ENCODE results near the gene ZFAND3.
A peak's percentile ranks its signal among the peaks of the same experiment; 100 is the strongest.

Gene ZFAND3

GRCh38 chr6:37804586-37804985 is 14.9 kb upstream of the ZFAND3 start:
- Histone ChIP-seq H3K36me3 (ENCODE audit: control insufficient read depth, insufficient read depth, low read length) (no peaks in the 10 kb centered on the region), H3K4me1 (ENCODE audit: control insufficient read depth, insufficient read depth, low read length) (no peaks in the 10 kb centered on the region), H3K27me3 (ENCODE audit: control insufficient read depth, insufficient read depth, low read length) (peaks cover 2% of the 10 kb centered on the region), H3K9ac (ENCODE audit: low read length) (no peak overlapping the region), H3K4me3 (ENCODE audit: low read length) (no peak overlapping the region), H3K27ac (ENCODE audit: low read depth, low read length) (no peak overlapping the region)

GRCh38 chr6:37806213-37806612 is 13.3 kb upstream of the ZFAND3 start:
- Histone ChIP-seq H3K9ac (ENCODE audit: low read length) (no peak overlapping the region), H3K36me3 (ENCODE audit: control insufficient read depth, insufficient read depth, low read length) (no peaks in the 10 kb centered on the region), H3K27ac (ENCODE audit: low read depth, low read length) (no peak overlapping the region), H3K4me1 (ENCODE audit: control insufficient read depth, insufficient read depth, low read length) (no peaks in the 10 kb centered on the region), H3K27me3 (ENCODE audit: control insufficient read depth, insufficient read depth, low read length) (no peaks in the 10 kb centered on the region), H3K4me3 (ENCODE audit: low read length) (no peak overlapping the region)

- no peak overlapping the region for H3K4me3 ChIP-seq (ENCODE audit: low read length)
Measured at GRCh38 chr6:37807656-37808055, 11.9 kb upstream of the ZFAND3 start.

GRCh38 chr6:37809197-37809543 is 10.4 kb upstream of the ZFAND3 start:
- no peaks in the 10 kb centered on the region for H3K36me3 ChIP-seq (ENCODE audit: control insufficient read depth, insufficient read depth, low read length)
- H3K4me1 ChIP-seq (ENCODE audit: control insufficient read depth, insufficient read depth, low read length): no peaks in the 10 kb centered on the region
- H3K27me3 ChIP-seq (ENCODE audit: control insufficient read depth, insufficient read depth, low read length): no peaks in the 10 kb centered on the region
- no peak overlapping the region for H3K4me3 ChIP-seq (ENCODE audit: low read length)
- no peak overlapping the region for H3K27ac ChIP-seq (ENCODE audit: low read depth, low read length)
- H3K9ac ChIP-seq (ENCODE audit: low read length): no peak overlapping the region

More at GRCh38 chr6:37807656-37808055, 11.9 kb upstream of the ZFAND3 start:
- no peaks in the 10 kb centered on the region for H3K36me3 ChIP-seq (ENCODE audit: control insufficient read depth, insufficient read depth, low read length)
- no peak overlapping the region for H3K27ac ChIP-seq (ENCODE audit: low read depth, low read length)
- H3K27me3 ChIP-seq (ENCODE audit: control insufficient read depth, insufficient read depth, low read length): no peaks in the 10 kb centered on the region
- H3K9ac ChIP-seq (ENCODE audit: low read length): no peak overlapping the region
- H3K4me1 ChIP-seq (ENCODE audit: control insufficient read depth, insufficient read depth, low read length): no peaks in the 10 kb centered on the region

- H3K36me3 ChIP-seq (ENCODE audit: control insufficient read depth, insufficient read depth, low read length): no peaks in the 10 kb centered on the region
- no peak overlapping the region for H3K9ac ChIP-seq (ENCODE audit: low read length)
- H3K4me1 ChIP-seq (ENCODE audit: control insufficient read depth, insufficient read depth, low read length): no peaks in the 10 kb centered on the region
- H3K27me3 ChIP-seq (ENCODE audit: control insufficient read depth, insufficient read depth, low read length): no peaks in the 10 kb centered on the region
- no peak overlapping the region for H3K27ac ChIP-seq (ENCODE audit: low read depth, low read length)
- no peak overlapping the region for H3K4me3 ChIP-seq (ENCODE audit: low read length)
Measured at GRCh38 chr6:37812841-37813240, 6.7 kb upstream of the ZFAND3 start.

GRCh38 chr6:37814374-37814773 is 5.2 kb upstream of the ZFAND3 start:
- no peak overlapping the region for H3K4me3 ChIP-seq (ENCODE audit: low read length)
- H3K9ac ChIP-seq (ENCODE audit: low read length): no peak overlapping the region
- no peaks in the 10 kb centered on the region for H3K36me3 ChIP-seq (ENCODE audit: control insufficient read depth, insufficient read depth, low read length)
- H3K27ac ChIP-seq (ENCODE audit: low read depth, low read length): no peak overlapping the region
- H3K27me3 ChIP-seq (ENCODE audit: control insufficient read depth, insufficient read depth, low read length): no peaks in the 10 kb centered on the region
- no peaks in the 10 kb centered on the region for H3K4me1 ChIP-seq (ENCODE audit: control insufficient read depth, insufficient read depth, low read length)

- Histone ChIP-seq H3K9ac (ENCODE audit: low read length) (no peak overlapping the region), H3K27me3 (ENCODE audit: control insufficient read depth, insufficient read depth, low read length) (no peaks in the 10 kb centered on the region), H3K4me3 (ENCODE audit: low read length) (no peak overlapping the region), H3K36me3 (ENCODE audit: control insufficient read depth, insufficient read depth, low read length) (no peaks in the 10 kb centered on the region), H3K4me1 (ENCODE audit: control insufficient read depth, insufficient read depth, low read length) (peaks cover 4% of the 10 kb centered on the region), H3K27ac (ENCODE audit: low read depth, low read length) (no peak overlapping the region)
Measured at GRCh38 chr6:37816599-37817375, 2.7 kb upstream of the ZFAND3 start.

GRCh38 chr6:37818536-37819176 is 871 bp upstream of the ZFAND3 start:
- H3K4me3 ChIP-seq (ENCODE audit: low read length): peak overlapping the region; percentile 91

GRCh38 chr6:37819802-37820717 is 533 bp downstream of the ZFAND3 start:
- Histone ChIP-seq H3K9ac (ENCODE audit: low read length) (peak overlapping the region; percentile 68), H3K27ac (ENCODE audit: low read depth, low read length) (peak overlapping the region; percentile 98), H3K4me1 (ENCODE audit: control insufficient read depth, insufficient read depth, low read length) (peaks cover 4% of the 10 kb centered on the region), H3K36me3 (ENCODE audit: control insufficient read depth, insufficient read depth, low read length) (no peaks in the 10 kb centered on the region), H3K4me3 (ENCODE audit: low read length) (peak overlapping the region; percentile 85), H3K27me3 (ENCODE audit: control insufficient read depth, insufficient read depth, low read length) (no peaks in the 10 kb centered on the region)

More at GRCh38 chr6:37818536-37819176, 871 bp upstream of the ZFAND3 start:
- H3K27me3 ChIP-seq (ENCODE audit: control insufficient read depth, insufficient read depth, low read length): no peaks in the 10 kb centered on the region
- H3K4me1 ChIP-seq (ENCODE audit: control insufficient read depth, insufficient read depth, low read length): peaks cover 4% of the 10 kb centered on the region
- H3K36me3 ChIP-seq (ENCODE audit: control insufficient read depth, insufficient read depth, low read length): no peaks in the 10 kb centered on the region
- H3K27ac ChIP-seq (ENCODE audit: low read depth, low read length): peak overlapping the region; percentile 98
- peak overlapping the region; percentile 90 for H3K9ac ChIP-seq (ENCODE audit: low read length)

GRCh38 chr6:37820718-37821079 is 1.2 kb downstream of the ZFAND3 start:
- H3K9ac ChIP-seq (ENCODE audit: low read length): no peak overlapping the region
- peak overlapping the region; percentile 85 for H3K4me3 ChIP-seq (ENCODE audit: low read length)
- H3K4me1 ChIP-seq (ENCODE audit: control insufficient read depth, insufficient read depth, low read length): peaks cover 5% of the 10 kb centered on the region
- H3K27me3 ChIP-seq (ENCODE audit: control insufficient read depth, insufficient read depth, low read length): no peaks in the 10 kb centered on the region
- peak overlapping the region; percentile 98 for H3K27ac ChIP-seq (ENCODE audit: low read depth, low read length)
- no peaks in the 10 kb centered on the region for H3K36me3 ChIP-seq (ENCODE audit: control insufficient read depth, insufficient read depth, low read length)

- no peak overlapping the region for H3K4me3 ChIP-seq (ENCODE audit: low read length)
- H3K27me3 ChIP-seq (ENCODE audit: control insufficient read depth, insufficient read depth, low read length): no peaks in the 10 kb centered on the region
- H3K9ac ChIP-seq (ENCODE audit: low read length): no peak overlapping the region
- H3K27ac ChIP-seq (ENCODE audit: low read depth, low read length): no peak overlapping the region
- H3K36me3 ChIP-seq (ENCODE audit: control insufficient read depth, insufficient read depth, low read length): no peaks in the 10 kb centered on the region
- H3K4me1 ChIP-seq (ENCODE audit: control insufficient read depth, insufficient read depth, low read length): peaks cover 9% of the 10 kb centered on the region
Measured at GRCh38 chr6:37821446-37821845, 1.9 kb downstream of the ZFAND3 start.
